Left kidney (tissue), 2 donors: ENCODE measurements around the gene SLAMF7. TPM values are rescaled to one million over a fixed set of nuclear protein-coding genes. Genes with fewer than 3 reads are reported as not detected.
"Not testable (repeated sequence)": the region's sequence is repeated elsewhere in the genome, so short reads cannot be mapped to it uniquely, and the experiment has no call there.

ENCODE experiments used
- DNase-seq: peaks from one replicate; pipeline ENCODE4 v3.0.0-alpha.2; 2013
- polyA plus RNA-seq: library from polyadenylated mRNA; unstranded; fragments of 120-200 nt; gene quantifications from one replicate; pipeline ENCODE4 v1.2.1, GENCODE V29; 2013; ENCODE audit not compliant: insufficient read length

Gene SLAMF7
- polyA plus RNA-seq, 1 donor = 0.53 TPM

DNA sequence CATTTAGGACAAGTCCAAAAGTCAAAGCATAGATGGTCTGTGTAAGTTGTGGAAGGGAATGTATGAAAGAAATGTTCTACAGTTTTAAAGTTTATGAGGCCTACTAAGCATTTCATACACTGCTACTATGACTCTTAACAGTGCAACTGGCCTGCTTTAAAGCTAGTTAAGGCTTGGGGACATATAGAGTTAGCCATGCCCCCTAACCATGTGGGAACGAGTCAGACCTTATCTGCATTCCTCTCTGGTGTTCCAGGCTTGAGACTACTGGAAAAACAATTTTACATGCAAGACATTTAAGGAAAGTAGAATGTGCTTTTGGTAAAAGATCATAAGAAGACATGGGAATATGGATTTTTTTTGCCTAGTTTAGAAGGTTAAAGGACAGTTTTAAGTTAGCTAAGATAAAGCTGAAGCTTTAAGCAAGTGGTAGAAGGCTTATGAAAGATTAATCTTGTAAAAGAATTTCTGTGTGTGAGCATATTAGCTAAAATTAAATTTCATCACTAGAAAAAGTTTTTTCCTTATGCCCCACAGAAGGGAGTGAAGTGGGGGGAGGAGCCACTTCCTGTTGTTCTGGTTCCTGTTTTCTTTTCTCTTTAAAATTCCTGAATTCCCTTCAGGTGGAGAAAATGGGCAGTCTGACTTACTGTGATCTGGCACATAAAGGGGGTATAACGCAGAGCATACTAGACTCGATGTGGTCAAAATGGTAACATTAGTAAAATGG lies 18.5 kb upstream of the SLAMF7 start:
- DNase-seq = no peak

GRCh38 chr1:160721473-160721872 lies 17.6 kb upstream of the SLAMF7 start:
- DNase-seq = no peak

DNA sequence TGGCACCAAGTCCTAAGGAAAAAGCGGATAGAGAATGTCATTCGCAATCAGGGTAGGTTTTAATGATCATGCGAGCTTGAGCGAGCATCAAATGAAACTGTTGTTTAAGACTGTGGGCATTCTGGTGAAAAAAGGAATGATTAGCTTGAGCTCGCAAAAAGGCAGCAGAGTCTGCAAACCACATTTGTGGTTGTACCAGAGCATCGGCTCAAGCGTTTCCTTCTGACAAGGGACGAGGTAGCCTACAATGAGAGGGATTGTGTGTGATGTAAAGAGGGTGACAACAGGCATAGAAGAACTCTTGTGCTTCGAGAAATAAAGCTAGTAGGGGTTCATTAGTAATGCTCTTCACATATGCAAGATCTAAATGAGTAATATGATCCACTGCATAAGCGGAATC lies 16.3 kb upstream of the SLAMF7 start:
- no peak for DNase-seq

- DNase-seq = no peak
These were observed 15.7 kb upstream of the SLAMF7 start for GRCh38 chr1:160723332-160723731.

GRCh38 chr1:160724465-160725242 lies 14.4 kb upstream of the SLAMF7 start:
- no peak for DNase-seq

DNA sequence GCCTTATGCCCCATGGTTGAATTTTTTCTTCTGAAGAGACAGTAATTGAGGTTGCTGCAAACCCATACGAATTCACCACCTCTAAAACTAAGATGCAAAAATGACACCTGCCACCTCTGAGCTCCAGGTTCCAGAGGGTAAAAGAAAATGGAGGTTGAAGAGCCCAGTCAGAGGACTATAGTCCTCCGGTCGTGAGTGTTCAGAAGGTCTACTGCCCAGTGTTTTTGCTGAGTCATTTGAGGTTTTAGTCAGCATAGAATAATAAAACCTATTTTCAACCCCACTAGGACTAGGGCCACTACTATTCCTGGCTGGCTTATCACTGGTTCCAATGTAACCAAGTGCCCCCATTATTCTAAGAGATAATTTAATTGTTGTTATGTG lies 12.9 kb upstream of the SLAMF7 start:
- no peak for DNase-seq

GRCh38 chr1:160726498-160727315 lies 12.3 kb upstream of the SLAMF7 start:
- peak; percentile 39 for DNase-seq

DNA sequence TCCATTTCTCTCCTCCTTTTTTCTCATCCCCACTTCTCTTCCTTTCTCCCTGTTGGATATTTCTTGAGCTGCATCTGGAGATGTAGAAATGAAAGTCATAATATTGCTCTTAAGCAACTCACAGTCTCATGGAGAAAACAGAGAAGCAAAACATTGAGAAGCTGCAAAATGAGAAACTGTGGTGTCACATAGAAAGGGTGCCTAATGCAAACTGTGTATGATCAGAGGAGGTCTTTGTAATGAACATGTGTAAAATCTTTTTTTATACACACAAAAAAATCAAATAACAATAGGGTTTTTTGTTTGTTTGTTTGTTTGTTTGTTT lies 11.8 kb upstream of the SLAMF7 start:
- no peak for DNase-seq

GRCh38 chr1:160731564-160731963 lies 7.5 kb upstream of the SLAMF7 start:
- not testable (repeated sequence) for DNase-seq

DNA sequence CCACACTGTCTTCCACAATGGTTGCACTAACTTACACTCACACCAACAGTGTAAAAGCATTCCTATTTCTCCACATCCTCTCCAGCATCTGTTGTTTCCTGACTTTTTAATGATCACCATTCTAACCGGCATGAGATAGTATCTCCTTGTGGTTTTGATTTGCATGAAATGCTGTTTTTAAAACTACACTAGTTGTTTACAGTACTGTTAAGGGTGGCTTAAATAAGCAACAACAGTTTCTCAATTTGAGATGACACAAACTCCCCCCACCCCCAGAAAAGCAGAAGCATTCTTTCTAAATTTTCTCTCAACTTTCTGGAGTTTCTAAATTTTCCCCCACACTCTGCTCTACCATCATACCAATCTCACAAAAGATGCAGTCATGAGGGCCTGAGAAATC lies 7.1 kb upstream of the SLAMF7 start:
- no peak for DNase-seq

- no peak for DNase-seq
These were observed 5.1 kb upstream of the SLAMF7 start for GRCh38 chr1:160733898-160734297.

DNA sequence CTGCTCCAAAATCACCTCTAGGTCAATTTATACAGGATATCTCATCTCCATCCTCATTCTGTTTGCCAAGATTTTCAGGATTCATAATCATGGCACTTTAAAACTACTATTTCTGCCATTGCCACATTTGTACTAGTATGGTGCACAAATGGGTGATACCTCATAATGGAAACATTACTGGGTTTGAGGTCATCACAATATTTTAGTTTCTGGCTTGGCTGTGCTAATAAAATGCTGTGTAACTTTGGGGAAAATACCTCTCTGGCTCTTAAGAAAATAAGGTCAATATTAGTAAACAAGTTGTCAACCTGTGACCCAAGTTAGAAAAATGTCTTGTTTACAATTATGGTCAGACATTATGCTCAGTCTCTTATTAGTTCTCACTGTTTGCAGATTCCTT lies 4.7 kb upstream of the SLAMF7 start:
- no peak for DNase-seq

GRCh38 chr1:160738271-160738670 lies 776 bp upstream of the SLAMF7 start:
- DNase-seq = no peak

DNA sequence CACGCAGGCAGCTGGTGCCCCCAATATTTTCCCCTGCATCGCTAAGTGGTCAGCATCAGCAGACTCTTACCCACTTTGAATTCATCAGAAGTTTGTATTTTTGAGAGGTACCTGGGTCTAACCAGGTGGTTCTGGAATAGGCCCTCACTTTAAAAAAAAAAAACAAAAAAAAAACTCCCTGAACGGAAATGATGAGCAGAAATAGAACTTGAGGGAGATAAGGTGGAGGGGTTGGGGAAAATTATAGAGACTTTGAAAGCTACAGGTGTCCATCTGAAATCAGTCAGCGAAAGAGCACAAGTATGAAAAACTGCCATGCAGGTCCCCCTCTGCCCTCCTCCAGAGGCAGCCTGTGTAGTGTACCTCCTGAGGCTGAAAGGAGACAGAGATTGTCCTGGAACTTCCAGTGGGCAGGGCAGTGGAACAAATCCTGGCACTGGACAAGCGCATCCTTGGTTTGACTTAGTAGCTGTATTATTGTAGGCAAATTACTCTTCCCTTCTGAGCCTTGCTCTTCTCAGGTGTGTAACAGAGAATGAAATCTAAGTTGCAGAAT lies 1.2 kb downstream of the SLAMF7 start:
- no peak for DNase-seq

DNA sequence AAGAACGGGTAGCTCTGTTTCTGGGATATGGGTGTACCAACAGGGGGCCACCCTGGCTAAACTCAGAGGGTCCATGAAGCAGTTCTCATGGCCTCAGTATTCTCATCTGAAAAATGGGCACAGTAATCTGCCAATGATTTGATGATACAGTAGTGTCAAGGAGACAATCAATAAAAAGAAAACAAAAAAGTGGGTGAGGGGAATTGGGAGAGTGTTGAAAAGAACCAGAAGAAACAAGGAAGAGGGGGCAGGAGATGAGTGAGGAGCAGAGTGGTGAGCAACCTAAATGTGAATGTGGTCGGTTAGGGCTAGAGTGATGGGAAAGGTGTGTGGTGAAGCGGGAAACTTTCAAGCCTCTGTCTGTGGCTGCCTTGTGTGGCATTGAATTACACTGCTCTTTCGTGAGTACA lies 2.0 kb downstream of the SLAMF7 start:
- no peak for DNase-seq

DNA sequence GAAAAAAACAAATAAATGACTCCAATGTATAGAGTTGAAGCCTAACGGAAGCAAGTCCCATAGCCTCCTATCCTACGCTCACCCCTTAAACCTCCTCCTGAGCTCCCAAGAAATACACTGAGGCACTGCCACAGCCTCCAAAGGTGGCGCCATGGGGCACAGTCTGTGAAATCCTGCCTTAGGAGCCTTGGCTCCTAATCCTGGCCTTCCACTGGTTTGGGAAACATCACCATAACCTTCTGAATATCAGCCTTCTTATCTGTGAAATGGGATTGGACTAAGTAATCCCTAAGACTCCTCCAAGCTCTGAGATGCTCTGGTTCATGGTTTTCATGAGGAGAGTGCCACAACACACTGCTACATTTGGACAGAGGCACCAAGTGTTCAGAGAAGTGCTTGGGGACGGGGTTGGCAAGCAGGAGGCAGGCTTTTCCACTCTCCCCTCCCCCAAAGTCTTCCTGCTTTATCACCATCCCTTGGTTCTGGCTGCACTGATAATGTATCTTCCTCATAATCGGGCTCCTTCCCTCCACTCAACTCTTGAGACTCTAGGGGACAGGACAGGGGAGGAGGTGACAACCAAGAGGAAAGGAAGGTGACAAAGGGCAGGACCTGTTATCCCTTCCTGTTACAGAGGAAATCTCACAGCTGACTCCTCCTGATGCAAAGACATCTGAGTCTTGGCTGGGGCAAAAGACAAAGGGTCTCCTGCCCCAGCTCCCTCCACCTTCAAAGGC lies 2.7 kb downstream of the SLAMF7 start:
- DNase-seq = no peak

DNA sequence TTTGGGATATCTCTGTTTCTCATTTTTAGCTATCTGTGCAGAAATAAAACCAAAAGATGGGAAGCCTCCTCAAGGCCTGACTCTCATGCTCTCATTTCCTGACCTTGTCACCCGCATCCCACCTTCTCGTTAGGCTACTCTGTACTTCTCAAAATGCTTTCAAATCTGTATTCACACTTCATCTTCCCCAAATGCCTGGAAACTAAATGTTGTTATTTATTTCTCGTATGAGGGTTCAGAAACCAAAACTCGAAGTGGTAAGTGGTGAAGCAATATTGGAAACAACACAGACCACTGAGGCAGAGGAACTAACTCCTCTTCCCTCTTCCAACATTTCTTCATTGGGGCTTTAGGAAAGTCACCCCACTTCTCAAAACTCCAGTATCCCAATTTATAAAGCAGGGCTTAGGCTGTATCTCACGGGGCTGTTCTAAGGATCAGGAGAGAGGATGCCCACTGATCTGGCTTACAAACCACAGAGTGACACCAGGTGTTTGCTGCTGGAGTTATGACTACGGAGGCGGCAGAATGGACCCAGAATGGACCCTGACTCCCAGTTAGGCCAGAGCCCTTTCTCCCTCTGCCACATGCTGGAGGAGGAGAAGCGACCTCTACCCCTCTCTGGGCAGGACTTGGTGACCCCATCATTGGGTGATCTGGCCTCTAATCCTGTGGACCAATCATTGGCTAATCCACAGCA lies 3.5 kb downstream of the SLAMF7 start:
- no peak for DNase-seq

DNA sequence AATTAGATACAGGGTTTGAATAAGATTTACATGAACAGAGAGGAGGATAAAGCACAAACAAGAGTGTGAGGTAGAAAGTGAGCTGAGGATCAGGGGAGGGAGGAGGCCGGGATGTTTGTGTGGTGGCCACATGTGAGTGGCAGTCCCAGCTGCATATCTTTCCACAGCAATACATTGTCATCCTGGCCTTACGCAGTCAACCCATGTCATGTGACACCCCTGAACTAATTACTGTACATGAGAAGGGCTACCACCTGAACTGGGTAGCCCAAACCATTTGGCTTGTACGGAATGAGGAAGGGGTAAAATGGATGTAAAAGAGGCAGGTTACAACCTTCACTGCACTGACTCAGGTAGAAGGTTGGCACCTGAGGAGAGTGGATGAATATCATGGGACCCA lies 4.2 kb downstream of the SLAMF7 start:
- DNase-seq = no peak

DNA sequence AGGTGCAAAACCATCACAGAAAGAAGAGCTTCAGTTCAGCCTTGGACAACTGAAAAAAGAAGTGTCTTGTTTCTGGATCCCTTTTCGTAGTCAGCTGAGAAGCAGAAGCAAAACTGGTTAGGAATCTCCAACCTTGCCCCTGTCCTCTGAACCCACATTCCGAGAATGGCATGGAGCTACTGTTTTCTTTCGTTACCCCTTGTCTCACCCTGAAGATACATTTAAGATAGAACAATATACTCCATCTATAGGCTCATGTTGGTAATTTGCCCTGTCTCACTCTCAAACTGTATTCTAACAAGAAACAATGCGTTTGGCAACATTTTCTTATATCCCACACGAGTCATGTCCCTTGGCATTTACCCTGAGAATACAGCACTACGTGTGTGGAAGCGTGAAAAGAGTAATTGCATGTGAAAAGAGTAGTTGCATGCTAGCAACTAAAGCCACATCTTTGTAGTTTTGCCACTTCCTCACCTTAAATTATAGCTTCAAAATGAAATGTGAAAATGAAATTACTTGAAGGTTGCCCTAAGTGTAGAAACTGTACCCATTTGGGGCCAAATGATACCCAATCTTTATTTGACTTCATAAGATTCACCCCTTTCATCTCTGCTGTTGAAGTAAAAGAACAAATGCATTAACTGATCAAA lies 5.3 kb downstream of the SLAMF7 start:
- no peak for DNase-seq

DNA sequence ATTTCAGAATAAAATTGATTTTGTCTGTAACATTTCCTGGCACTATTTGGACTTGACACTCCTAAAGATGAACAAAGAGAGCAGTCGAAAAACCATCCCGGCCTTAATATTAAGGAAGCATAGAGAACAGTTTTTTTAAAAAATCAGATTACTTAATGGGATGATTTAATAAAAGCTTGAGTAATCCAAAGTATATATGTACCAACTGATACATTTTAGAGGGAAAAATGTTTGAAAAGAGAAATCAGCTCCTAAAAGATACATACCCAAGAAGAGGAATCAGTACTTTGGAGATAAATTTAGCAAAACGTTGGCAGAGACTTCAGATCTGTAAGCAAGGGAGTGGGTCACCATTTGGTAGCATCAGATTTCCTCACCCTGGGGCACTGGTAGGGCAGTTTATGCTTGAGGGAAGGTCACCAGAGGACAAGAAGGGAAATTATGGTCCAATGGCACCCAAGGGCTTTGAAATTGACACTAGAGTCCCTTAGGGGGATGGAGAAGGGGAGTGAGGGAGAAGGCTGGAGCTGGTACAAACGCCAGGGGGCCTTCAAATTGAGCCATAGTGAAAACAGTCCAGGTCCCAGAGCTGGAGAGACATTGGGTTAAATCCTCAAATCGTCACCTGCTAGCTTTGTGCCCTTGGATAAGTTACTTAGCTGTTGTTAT lies 5.9 kb downstream of the SLAMF7 start:
- DNase-seq = no peak
